ENCODE results near the gene OR12D1.

- no peak for TF ChIP-seq EZH2phosphoT487 (conservative IDR thresholded peaks at IDR 0.05; ENCODE audit: low read length)
- no peak for TF ChIP-seq CTCF (IDR thresholded peaks at IDR 0.05; ENCODE audit: insufficient read depth, low read length, poor library complexity, severe bottlenecking)
These were observed 15.2 kb upstream of the OR12D1 start for GRCh38 chr6:29399525-29399924.

Measured in SU-DHL-6 (cell line).